H1 (cell line): Measurements from ENCODE around the gene LMNTD2.

Source experiments
- EGR1 ChIP-seq: IDR thresholded peaks from 2 replicates; pipeline ENCODE4 v1.6.1; 2011; ENCODE audit warnings: low read depth, low read length, borderline replicate concordance
- EZH2 ChIP-seq: fragments of 200-600 bp; sonication (generic); IDR thresholded peaks from 2 replicates; pipeline ENCODE4 v1.7.1; 2012; ENCODE audit warnings: low read depth, mild to moderate bottlenecking, moderate library complexity, low read length, inconsistent platforms; ENCODE audit not compliant: severe bottlenecking
- GTF2F1 ChIP-seq: IDR thresholded peaks from 2 replicates; pipeline ENCODE4 v1.6.1; 2012; ENCODE audit warnings: low read depth, low read length, improper control_type of control experiment, borderline replicate concordance
- MAFK ChIP-seq: IDR thresholded peaks from 2 replicates; pipeline ENCODE4 v1.6.1; 2012; ENCODE audit warnings: low read depth, mild to moderate bottlenecking, improper control_type of control experiment, low read length
- RAD21 ChIP-seq, 2 experiments: IDR thresholded peaks in 1 of 2; conservative IDR thresholded peaks in 1 of 2; 2 replicates each; pipeline ENCODE4 v1.6.1; 2011; ENCODE audit warnings: low read depth in 2 of 2, low read length in 2 of 2, improper control_type of control experiment in 1 of 2, inconsistent platforms in 1 of 2, mild to moderate bottlenecking in 1 of 2, moderate library complexity in 1 of 2
- SUZ12 ChIP-seq: fragments of 200-600 bp; sonication (generic); IDR thresholded peaks from 2 replicates; pipeline ENCODE4 v1.6.1; 2012; ENCODE audit warnings: mild to moderate bottlenecking, inconsistent platforms, low read length, moderate library complexity, mixed read lengths

GRCh38 chr11:592501-592900 lies 32.0 kb upstream of the LMNTD2 start:
- TF ChIP-seq GTF2F1 (no peak), EZH2 (no peak), RAD21 (IDR thresholded peaks at IDR 0.05 in 1 of 2, conservative IDR thresholded peaks at IDR 0.05 in 1 of 2; ENCODE audit: low read depth in 2 of 2, low read length in 2 of 2) (no peak), MAFK (no peak), EGR1 (no peak), SUZ12 (no peak)
